Endodermal cell (in vitro differentiated cells): ENCODE data around the gene PDIA4. TPM values are rescaled to one million over a fixed set of nuclear protein-coding genes. Genes with fewer than 3 reads are reported as not detected.

Experiments used
- DNase-seq: peaks from one replicate; pipeline ENCODE4 v3.0.0-alpha.2; 2017
- H3K27ac ChIP-seq: 2 replicates; pipeline ENCODE4 v1.5.1; 2013; ENCODE audit warnings: mild to moderate bottlenecking, low read depth, low read length, moderate library complexity
- H3K27me3 ChIP-seq: 2 replicates; pipeline ENCODE4 v1.6.1; 2013; ENCODE audit warnings: mild to moderate bottlenecking, low read length, moderate library complexity; ENCODE audit not compliant: insufficient read depth, control insufficient read depth, poor library complexity, severe bottlenecking
- H3K36me3 ChIP-seq: 2 replicates; pipeline ENCODE4 v1.7.0; 2013; ENCODE audit warnings: mild to moderate bottlenecking, low read length, moderate library complexity; ENCODE audit not compliant: control insufficient read depth, insufficient read depth
- H3K4me1 ChIP-seq: one replicate; pipeline ENCODE4 v1.7.0; 2013; ENCODE audit warnings: low read length; ENCODE audit not compliant: control insufficient read depth, insufficient read depth
- H3K4me3 ChIP-seq: 2 replicates; pipeline ENCODE4 v1.5.1; 2013; ENCODE audit warnings: mild to moderate bottlenecking, low read length, moderate library complexity
- H3K9ac ChIP-seq: 2 replicates; pipeline ENCODE4 v1.6.1; 2013; ENCODE audit warnings: mild to moderate bottlenecking, low read length, moderate library complexity; ENCODE audit not compliant: poor library complexity, severe bottlenecking; ENCODE audit errors: extremely low read depth
- H3K9me3 ChIP-seq: 2 replicates; pipeline ENCODE4 v1.6.1; 2013; ENCODE audit warnings: mild to moderate bottlenecking, low read length, moderate library complexity; ENCODE audit not compliant: control insufficient read depth
- H3K27ac Mint-ChIP-seq: 2 replicates; pipeline ENCODE4 v1.8.0; 2020; ENCODE audit warnings: mixed read lengths
- H3K27me3 Mint-ChIP-seq: 2 replicates; pipeline ENCODE4 v1.8.0; 2021; ENCODE audit warnings: mild to moderate bottlenecking, mixed read lengths; ENCODE audit not compliant: insufficient read depth
- H3K36me3 Mint-ChIP-seq: 2 replicates; pipeline ENCODE4 v1.8.0; 2020; ENCODE audit warnings: low read depth, mixed read lengths
- H3K4me1 Mint-ChIP-seq: 2 replicates; pipeline ENCODE4 v1.8.0; 2020; ENCODE audit warnings: mixed read lengths
- H3K4me3 Mint-ChIP-seq: 2 replicates; pipeline ENCODE4 v1.8.0; 2020; ENCODE audit warnings: mild to moderate bottlenecking, moderate library complexity, mixed read lengths
- H3K9me3 Mint-ChIP-seq: 2 replicates; pipeline ENCODE4 v1.8.0; 2020; ENCODE audit warnings: mild to moderate bottlenecking, mixed read lengths
- WGBS, 2 experiments: methylation state at CpG; one replicate each; pipeline versions ENCODE4 v1.1.5 to v1.1.7; 2013; ENCODE audit warnings: missing lambda C conversion rate in 2 of 2, mixed read lengths in 1 of 2; ENCODE audit not compliant: insufficient coverage in 1 of 2, insufficient read length in 1 of 2; 5-methylcytosine and 5-hydroxymethylcytosine counted together
- total RNA-seq, 2 donors: library from RNA; stranded (reverse); fragmentation: NEBNext Ultra II Directional in 1 of 2; extraction: Animal tissue kit (Norgen Biotek cat#: 25700) in 1 of 2; gene quantifications; 2 replicates in 1 of 2; 3 replicates in 1 of 2; pipeline ENCODE4 v1.2.1, GENCODE V29; 2021
- TF ChIP-seq, protein P1 (sequence below): fragments of 200-600 bp; sonication (generic); conservative IDR thresholded peaks from 2 replicates; pipeline ENCODE4 v1.5.0; 2021; ENCODE audit warnings: antibody characterized with exemption, mild to moderate bottlenecking

The PDIA4 gene
- total RNA-seq, 2 donors from 2014 or later: 369 to 402 TPM

DNA sequence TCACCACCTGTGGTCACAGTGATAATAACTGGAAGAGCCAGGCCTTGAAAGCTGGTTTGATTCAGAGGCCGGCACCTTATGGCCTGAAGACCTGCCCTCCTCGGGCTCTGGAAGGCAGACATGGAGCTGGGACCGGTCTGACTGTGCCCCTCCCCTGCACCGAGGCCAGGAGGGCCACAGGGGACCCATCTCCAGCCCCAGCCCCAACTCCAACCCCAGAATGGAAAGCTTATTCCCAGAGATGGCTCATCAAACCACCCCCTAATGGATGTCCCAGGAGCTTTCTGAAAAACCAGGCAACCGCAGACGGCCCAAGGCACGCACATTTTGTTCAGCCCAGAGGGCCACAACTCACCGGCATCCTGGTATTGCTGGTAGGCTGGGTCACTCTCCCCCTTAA, 16.8 kb downstream of the PDIA4 start:
- Histone ChIP-seq H3K9me3 (no peaks in the 10 kb centered on the region), H3K36me3 (peaks cover 98% of the 10 kb centered on the region), H3K27ac (no peak overlapping the region), H3K9ac (no peak overlapping the region), H3K4me3 (no peak overlapping the region), H3K4me1 (no peaks in the 10 kb centered on the region), H3K27me3 (no peaks in the 10 kb centered on the region)
- TF ChIP-seq, protein P1, sequence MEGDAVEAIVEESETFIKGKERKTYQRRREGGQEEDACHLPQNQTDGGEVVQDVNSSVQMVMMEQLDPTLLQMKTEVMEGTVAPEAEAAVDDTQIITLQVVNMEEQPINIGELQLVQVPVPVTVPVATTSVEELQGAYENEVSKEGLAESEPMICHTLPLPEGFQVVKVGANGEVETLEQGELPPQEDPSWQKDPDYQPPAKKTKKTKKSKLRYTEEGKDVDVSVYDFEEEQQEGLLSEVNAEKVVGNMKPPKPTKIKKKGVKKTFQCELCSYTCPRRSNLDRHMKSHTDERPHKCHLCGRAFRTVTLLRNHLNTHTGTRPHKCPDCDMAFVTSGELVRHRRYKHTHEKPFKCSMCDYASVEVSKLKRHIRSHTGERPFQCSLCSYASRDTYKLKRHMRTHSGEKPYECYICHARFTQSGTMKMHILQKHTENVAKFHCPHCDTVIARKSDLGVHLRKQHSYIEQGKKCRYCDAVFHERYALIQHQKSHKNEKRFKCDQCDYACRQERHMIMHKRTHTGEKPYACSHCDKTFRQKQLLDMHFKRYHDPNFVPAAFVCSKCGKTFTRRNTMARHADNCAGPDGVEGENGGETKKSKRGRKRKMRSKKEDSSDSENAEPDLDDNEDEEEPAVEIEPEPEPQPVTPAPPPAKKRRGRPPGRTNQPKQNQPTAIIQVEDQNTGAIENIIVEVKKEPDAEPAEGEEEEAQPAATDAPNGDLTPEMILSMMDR: no peak
- H3K36me3 Mint-ChIP-seq: peaks cover 92% of the 10 kb centered on the region
- H3K27ac Mint-ChIP-seq: no peak overlapping the region
- no peaks in the 10 kb centered on the region for H3K4me1 Mint-ChIP-seq
- no peak for DNase-seq
- WGBS, 2 experiments: 96 to 98% methylated on average over 5 to 8 of the region's 8 CpGs
- no peak overlapping the region for H3K4me3 Mint-ChIP-seq
- H3K27me3 Mint-ChIP-seq: no peaks in the 10 kb centered on the region
- no peaks in the 10 kb centered on the region for H3K9me3 Mint-ChIP-seq

DNA sequence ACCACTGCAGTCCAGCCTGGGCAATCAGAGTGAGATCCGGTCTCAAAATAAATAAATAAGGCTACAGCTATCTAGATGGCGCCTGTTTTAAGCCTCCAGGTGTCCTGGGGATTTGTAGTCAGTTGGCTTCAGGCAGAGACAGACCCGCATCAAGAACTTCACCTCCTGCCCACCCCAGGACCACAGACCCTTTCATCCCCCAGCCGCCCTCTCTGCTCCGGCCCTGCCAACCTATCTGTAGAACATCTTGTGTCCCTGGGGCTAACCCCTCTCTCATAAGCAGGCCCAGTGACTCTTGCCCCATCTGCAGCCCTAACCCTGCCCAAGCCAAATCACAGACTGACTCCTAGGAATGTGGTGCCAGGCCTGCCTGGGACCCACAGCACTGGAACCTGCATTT, 17.9 kb downstream of the PDIA4 start:
- no peak overlapping the region for H3K27ac ChIP-seq
- H3K36me3 ChIP-seq: peaks cover 98% of the 10 kb centered on the region
- H3K4me1 Mint-ChIP-seq: no peaks in the 10 kb centered on the region
- peaks cover 91% of the 10 kb centered on the region for H3K36me3 Mint-ChIP-seq
- DNase-seq: no peak
- H3K4me3 ChIP-seq: no peak overlapping the region
- H3K27me3 Mint-ChIP-seq: no peaks in the 10 kb centered on the region
- no peak overlapping the region for H3K27ac Mint-ChIP-seq
- no peaks in the 10 kb centered on the region for H3K9me3 Mint-ChIP-seq
- WGBS, 2 experiments: 92 to 99% methylated on average over 4 to 5 of the region's 5 CpGs
- no peaks in the 10 kb centered on the region for H3K4me1 ChIP-seq
- TF ChIP-seq, protein P1: no peak
- no peak overlapping the region for H3K4me3 Mint-ChIP-seq
- H3K9ac ChIP-seq: no peak overlapping the region
- H3K9me3 ChIP-seq: no peaks in the 10 kb centered on the region
- H3K27me3 ChIP-seq: no peaks in the 10 kb centered on the region

DNA sequence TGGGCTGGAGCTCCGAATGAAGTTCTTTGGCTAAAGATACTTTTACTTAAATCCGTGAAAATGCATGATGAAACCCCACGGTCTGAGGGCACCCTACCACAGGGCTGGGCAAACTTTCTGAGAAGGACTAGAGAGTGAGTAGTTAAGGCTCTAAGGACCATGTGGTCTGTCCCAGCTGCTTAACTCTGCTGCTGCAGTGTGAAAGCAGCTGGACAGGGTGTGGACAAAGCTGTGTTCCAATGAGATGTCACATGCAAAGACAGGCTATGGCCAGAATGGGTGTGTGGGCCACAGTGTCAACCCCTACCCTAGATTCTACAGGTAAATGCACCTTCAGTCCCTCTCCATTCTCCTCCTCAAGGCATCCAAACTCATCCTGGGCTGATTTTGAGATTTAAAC, 18.8 kb downstream of the PDIA4 start:
- no peaks in the 10 kb centered on the region for H3K4me1 Mint-ChIP-seq
- Histone ChIP-seq H3K4me1 (no peaks in the 10 kb centered on the region), H3K4me3 (no peak overlapping the region), H3K36me3 (peaks cover 98% of the 10 kb centered on the region), H3K27ac (no peak overlapping the region), H3K9ac (no peak overlapping the region), H3K9me3 (no peaks in the 10 kb centered on the region), H3K27me3 (no peaks in the 10 kb centered on the region)
- peak overlapping the region; percentile 13 for H3K27ac Mint-ChIP-seq
- DNase-seq: no peak
- no peak overlapping the region for H3K4me3 Mint-ChIP-seq
- H3K27me3 Mint-ChIP-seq: no peaks in the 10 kb centered on the region
- peaks cover 89% of the 10 kb centered on the region for H3K36me3 Mint-ChIP-seq
- WGBS, 2 experiments: 95 to 100% methylated on average over 3 of the region's 3 CpGs
- no peaks in the 10 kb centered on the region for H3K9me3 Mint-ChIP-seq
- TF ChIP-seq, protein P1: no peak
